ENCODE results near the gene SMARCA2.

Gene SMARCA2

GRCh38 chr9:2196757-2197156 lies 181.6 kb downstream of the SMARCA2 start:
- no peak overlapping the region for H2BK5ac ChIP-seq (ENCODE audit: low read depth, low read length, poor library complexity, severe bottlenecking)
- no peaks in the 10 kb centered on the region for H3K27me3 ChIP-seq (ENCODE audit: control insufficient read depth in 1 of 2, insufficient read depth in 1 of 2, low read length in 2 of 2)
- 100% methylated on average over 1 of the region's 2 CpGs for WGBS
- H3K27ac ChIP-seq (ENCODE audit: low read length, poor library complexity, severe bottlenecking) = no peak overlapping the region
- no peak overlapping the region for H3K9ac ChIP-seq (ENCODE audit: low read length)
- no peak overlapping the region for H3K18ac ChIP-seq (ENCODE audit: low read depth in 1 of 2, low read length in 2 of 2)
- H3K4me2 ChIP-seq (ENCODE audit: low read length, poor library complexity, severe bottlenecking) = no peak overlapping the region
- H3K4ac ChIP-seq (ENCODE audit: low read depth in 1 of 2, low read length in 2 of 2) = no peak overlapping the region
- H2BK15ac ChIP-seq (ENCODE audit: low read depth, poor library complexity, severe bottlenecking) = no peak overlapping the region
- DNase-seq = no peak
- no peak overlapping the region for H2AFZ ChIP-seq (ENCODE audit: low read depth, low read length)
- no peak overlapping the region for H3K23ac ChIP-seq (ENCODE audit: low read length in 2 of 2)
- H2AK5ac ChIP-seq (ENCODE audit: low read length, severe bottlenecking) = no peak overlapping the region
- H3K79me1 ChIP-seq (replicated peaks; ENCODE audit: low read length, poor library complexity, severe bottlenecking) = peaks cover 2% of the 10 kb centered on the region
- no peak overlapping the region for H2BK120ac ChIP-seq (ENCODE audit: low read depth, low read length)
- H3K4me3 ChIP-seq (ENCODE audit: insufficient read depth in 1 of 2, low read depth in 1 of 2, low read length in 2 of 2) = no peak overlapping the region
- H2BK12ac ChIP-seq (ENCODE audit: low read length in 2 of 2) = no peak overlapping the region
- H3K4me1 ChIP-seq (ENCODE audit: control insufficient read depth, insufficient read depth, low read depth, low read length) = no peaks in the 10 kb centered on the region
- H3K9me3 ChIP-seq (ENCODE audit: control insufficient read depth, low read length) = peaks cover 4% of the 10 kb centered on the region
- H3K14ac ChIP-seq (ENCODE audit: low read length in 2 of 2) = no peak overlapping the region
- H3K36me3 ChIP-seq (ENCODE audit: control insufficient read depth in 1 of 2, insufficient read depth in 2 of 2, low read depth in 1 of 2, low read length in 2 of 2) = peaks cover 0 to 44% of the 10 kb centered on the region in 2 experiments
- H4K8ac ChIP-seq (ENCODE audit: low read length) = no peak overlapping the region
- H4K91ac ChIP-seq (ENCODE audit: low read length) = no peak overlapping the region

GRCh38 chr9:2198956-2199635 lies 183.9 kb downstream of the SMARCA2 start:
- H2AK5ac ChIP-seq (ENCODE audit: low read length, severe bottlenecking) = no peak overlapping the region
- H3K79me1 ChIP-seq (replicated peaks; ENCODE audit: low read length, poor library complexity, severe bottlenecking) = peaks cover 2% of the 10 kb centered on the region
- H3K4ac ChIP-seq (ENCODE audit: low read depth in 1 of 2, low read length in 2 of 2) = no peak overlapping the region
- H3K27me3 ChIP-seq (ENCODE audit: control insufficient read depth in 1 of 2, insufficient read depth in 1 of 2, low read length in 2 of 2) = no peaks in the 10 kb centered on the region
- no peak overlapping the region for H3K14ac ChIP-seq (ENCODE audit: low read length in 2 of 2)
- H4K91ac ChIP-seq (ENCODE audit: low read length) = no peak overlapping the region
- no peak for DNase-seq
- no peak overlapping the region for H2BK120ac ChIP-seq (ENCODE audit: low read depth, low read length)
- no peak overlapping the region for H2BK15ac ChIP-seq (ENCODE audit: low read depth, poor library complexity, severe bottlenecking)
- no peak overlapping the region for H3K9ac ChIP-seq (ENCODE audit: low read length)
- no peak overlapping the region for H3K4me3 ChIP-seq (ENCODE audit: insufficient read depth in 1 of 2, low read depth in 1 of 2, low read length in 2 of 2)
- peaks cover 0 to 21% of the 10 kb centered on the region in 2 experiments for H3K36me3 ChIP-seq (ENCODE audit: control insufficient read depth in 1 of 2, insufficient read depth in 2 of 2, low read depth in 1 of 2, low read length in 2 of 2)
- peaks cover 4% of the 10 kb centered on the region for H3K9me3 ChIP-seq (ENCODE audit: control insufficient read depth, low read length)
- H3K4me1 ChIP-seq (ENCODE audit: control insufficient read depth, insufficient read depth, low read depth, low read length) = no peaks in the 10 kb centered on the region
- H3K18ac ChIP-seq (ENCODE audit: low read depth in 1 of 2, low read length in 2 of 2) = no peak overlapping the region
- H2BK5ac ChIP-seq (ENCODE audit: low read depth, low read length, poor library complexity, severe bottlenecking) = no peak overlapping the region
- H3K27ac ChIP-seq (ENCODE audit: low read length, poor library complexity, severe bottlenecking) = no peak overlapping the region
- H2BK12ac ChIP-seq (ENCODE audit: low read length in 2 of 2) = no peak overlapping the region
- H3K4me2 ChIP-seq (ENCODE audit: low read length, poor library complexity, severe bottlenecking) = no peak overlapping the region
- no peak overlapping the region for H3K23ac ChIP-seq (ENCODE audit: low read length in 2 of 2)
- no peak overlapping the region for H2AFZ ChIP-seq (ENCODE audit: low read depth, low read length)
- no peak overlapping the region for H4K8ac ChIP-seq (ENCODE audit: low read length)
- 91% methylated on average over 4 of the region's 4 CpGs for WGBS

GRCh38 chr9:2199999-2200796 lies 185.1 kb downstream of the SMARCA2 start:
- Histone ChIP-seq H4K91ac (ENCODE audit: low read length) (peak overlapping the region; percentile 15), H2BK5ac (ENCODE audit: low read depth, low read length, poor library complexity, severe bottlenecking) (no peak overlapping the region), H3K79me1 (replicated peaks; ENCODE audit: low read length, poor library complexity, severe bottlenecking) (peaks cover 2% of the 10 kb centered on the region), H3K18ac (ENCODE audit: low read depth in 1 of 2, low read length in 2 of 2) (no peak overlapping the region), H3K4me1 (ENCODE audit: control insufficient read depth, insufficient read depth, low read depth, low read length) (no peaks in the 10 kb centered on the region), H2AFZ (ENCODE audit: low read depth, low read length) (no peak overlapping the region), H3K4me2 (ENCODE audit: low read length, poor library complexity, severe bottlenecking) (no peak overlapping the region), H4K8ac (ENCODE audit: low read length) (no peak overlapping the region), H3K14ac (ENCODE audit: low read length in 2 of 2) (no peak overlapping the region), H3K9me3 (ENCODE audit: control insufficient read depth, low read length) (peaks cover 4% of the 10 kb centered on the region), H2BK120ac (ENCODE audit: low read depth, low read length) (no peak overlapping the region), H3K4ac (ENCODE audit: low read depth in 1 of 2, low read length in 2 of 2) (no peak overlapping the region), H3K36me3 (ENCODE audit: control insufficient read depth in 1 of 2, insufficient read depth in 2 of 2, low read depth in 1 of 2, low read length in 2 of 2) (peaks cover 0 to 13% of the 10 kb centered on the region in 2 experiments), H2BK15ac (ENCODE audit: low read depth, poor library complexity, severe bottlenecking) (no peak overlapping the region), H3K23ac (ENCODE audit: low read length in 2 of 2) (no peak overlapping the region), H3K27ac (ENCODE audit: low read length, poor library complexity, severe bottlenecking) (no peak overlapping the region), H2BK12ac (ENCODE audit: low read length in 2 of 2) (no peak overlapping the region), H2AK5ac (ENCODE audit: low read length, severe bottlenecking) (no peak overlapping the region), H3K9ac (ENCODE audit: low read length) (no peak overlapping the region), H3K27me3 (ENCODE audit: control insufficient read depth in 1 of 2, insufficient read depth in 1 of 2, low read length in 2 of 2) (no peaks in the 10 kb centered on the region), H3K4me3 (ENCODE audit: insufficient read depth in 1 of 2, low read depth in 1 of 2, low read length in 2 of 2) (no peak overlapping the region)
- DNase-seq = no peak
- 82% methylated on average over 7 of the region's 7 CpGs for WGBS

- H3K23ac ChIP-seq (ENCODE audit: low read length in 2 of 2) = no peak overlapping the region
- no peak overlapping the region for H3K14ac ChIP-seq (ENCODE audit: low read length in 2 of 2)
- H3K4me2 ChIP-seq (ENCODE audit: low read length, poor library complexity, severe bottlenecking) = no peak overlapping the region
- WGBS = 95% methylated on average over 3 of the region's 4 CpGs
- no peak overlapping the region for H2BK5ac ChIP-seq (ENCODE audit: low read depth, low read length, poor library complexity, severe bottlenecking)
- H2BK15ac ChIP-seq (ENCODE audit: low read depth, poor library complexity, severe bottlenecking) = no peak overlapping the region
- no peak overlapping the region for H2BK12ac ChIP-seq (ENCODE audit: low read length in 2 of 2)
- no peak overlapping the region for H4K91ac ChIP-seq (ENCODE audit: low read length)
- no peak overlapping the region for H2AFZ ChIP-seq (ENCODE audit: low read depth, low read length)
- no peak overlapping the region for H3K27ac ChIP-seq (ENCODE audit: low read length, poor library complexity, severe bottlenecking)
- no peaks in the 10 kb centered on the region for H3K36me3 ChIP-seq (ENCODE audit: control insufficient read depth in 1 of 2, insufficient read depth in 2 of 2, low read depth in 1 of 2, low read length in 2 of 2)
- H3K4me3 ChIP-seq (ENCODE audit: insufficient read depth in 1 of 2, low read depth in 1 of 2, low read length in 2 of 2) = no peak overlapping the region
- H3K18ac ChIP-seq (ENCODE audit: low read depth in 1 of 2, low read length in 2 of 2) = no peak overlapping the region
- no peaks in the 10 kb centered on the region for H3K79me1 ChIP-seq (replicated peaks; ENCODE audit: low read length, poor library complexity, severe bottlenecking)
- no peak overlapping the region for H2BK120ac ChIP-seq (ENCODE audit: low read depth, low read length)
- H3K9me3 ChIP-seq (ENCODE audit: control insufficient read depth, low read length) = no peaks in the 10 kb centered on the region
- H4K8ac ChIP-seq (ENCODE audit: low read length) = no peak overlapping the region
- H3K4me1 ChIP-seq (ENCODE audit: control insufficient read depth, insufficient read depth, low read depth, low read length) = no peaks in the 10 kb centered on the region
- no peaks in the 10 kb centered on the region for H3K27me3 ChIP-seq (ENCODE audit: control insufficient read depth in 1 of 2, insufficient read depth in 1 of 2, low read length in 2 of 2)
- no peak overlapping the region for H3K9ac ChIP-seq (ENCODE audit: low read length)
- no peak for DNase-seq
- H2AK5ac ChIP-seq (ENCODE audit: low read length, severe bottlenecking) = no peak overlapping the region
- H3K4ac ChIP-seq (ENCODE audit: low read depth in 1 of 2, low read length in 2 of 2) = no peak overlapping the region
Measured at GRCh38 chr9:2208465-2208864, 193.3 kb downstream of the SMARCA2 start.
